22Rv1 (cell line): ENCODE results near the gene LRRC70.

Experiments used
- ZFX ChIP-seq: fragments of 450-650 bp; IDR thresholded peaks from 2 replicates; pipeline ENCODE4 v1.6.1; 2017; ENCODE audit warnings: antibody characterized with exemption, borderline replicate concordance
- TF ChIP-seq, protein P1 (sequence below): fragments of 450-650 bp; IDR thresholded peaks from 2 replicates; pipeline ENCODE4 v1.5.1; 2017; ENCODE audit warnings: mild to moderate bottlenecking

DNA sequence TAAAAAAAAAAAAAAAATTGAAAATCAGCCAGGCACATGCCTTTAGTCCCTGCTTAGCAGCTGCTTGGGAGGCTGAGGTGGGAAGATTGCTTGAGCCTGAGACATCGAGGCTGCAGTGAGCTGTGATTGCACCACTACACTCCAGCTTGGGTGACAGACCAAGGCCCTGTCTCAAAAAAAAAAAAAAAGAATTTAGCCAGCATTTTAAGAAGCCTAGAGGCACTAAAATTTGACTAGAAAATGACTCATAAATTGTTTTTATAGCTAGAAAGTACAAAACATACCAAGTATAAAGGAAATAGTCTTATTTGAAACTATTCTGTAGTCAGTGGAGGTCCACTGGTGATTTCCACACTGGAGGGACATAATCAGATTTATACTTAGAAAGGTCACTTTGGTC lies 17.5 kb downstream of the LRRC70 start:
- TF ChIP-seq, protein P1, sequence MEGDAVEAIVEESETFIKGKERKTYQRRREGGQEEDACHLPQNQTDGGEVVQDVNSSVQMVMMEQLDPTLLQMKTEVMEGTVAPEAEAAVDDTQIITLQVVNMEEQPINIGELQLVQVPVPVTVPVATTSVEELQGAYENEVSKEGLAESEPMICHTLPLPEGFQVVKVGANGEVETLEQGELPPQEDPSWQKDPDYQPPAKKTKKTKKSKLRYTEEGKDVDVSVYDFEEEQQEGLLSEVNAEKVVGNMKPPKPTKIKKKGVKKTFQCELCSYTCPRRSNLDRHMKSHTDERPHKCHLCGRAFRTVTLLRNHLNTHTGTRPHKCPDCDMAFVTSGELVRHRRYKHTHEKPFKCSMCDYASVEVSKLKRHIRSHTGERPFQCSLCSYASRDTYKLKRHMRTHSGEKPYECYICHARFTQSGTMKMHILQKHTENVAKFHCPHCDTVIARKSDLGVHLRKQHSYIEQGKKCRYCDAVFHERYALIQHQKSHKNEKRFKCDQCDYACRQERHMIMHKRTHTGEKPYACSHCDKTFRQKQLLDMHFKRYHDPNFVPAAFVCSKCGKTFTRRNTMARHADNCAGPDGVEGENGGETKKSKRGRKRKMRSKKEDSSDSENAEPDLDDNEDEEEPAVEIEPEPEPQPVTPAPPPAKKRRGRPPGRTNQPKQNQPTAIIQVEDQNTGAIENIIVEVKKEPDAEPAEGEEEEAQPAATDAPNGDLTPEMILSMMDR = no peak
- no peak for TF ChIP-seq ZFX
